GM21786 (cell line): ENCODE results near the gene MEI1.

ENCODE experiments used
- ATAC-seq: cut with Tn5 transposase; IDR thresholded peaks from one replicate; pipeline ENCODE4 v1.9.1; 2021; ENCODE audit not compliant: unreplicated experiment

MEI1 gene

DNA sequence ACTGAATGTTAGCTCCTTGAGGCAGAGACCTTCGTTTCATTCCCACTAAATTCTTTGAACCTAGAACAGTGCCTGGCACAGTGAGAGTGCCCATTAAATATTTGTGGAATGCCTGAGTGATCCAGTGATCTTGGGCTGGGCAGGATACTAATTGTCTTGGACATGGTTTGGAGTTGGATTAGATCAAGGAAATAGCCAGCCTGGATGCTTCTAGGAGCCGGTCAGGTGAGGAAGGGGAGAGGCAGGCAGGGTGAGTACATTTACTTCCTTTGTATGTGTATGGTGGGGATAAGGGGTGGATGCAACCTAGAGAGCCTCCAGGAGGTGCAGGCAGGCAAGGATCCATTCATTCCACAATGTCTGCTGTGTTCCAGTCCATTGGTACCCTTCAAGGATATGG, 137.2 kb downstream of the MEI1 start:
- ATAC-seq = no peak

DNA sequence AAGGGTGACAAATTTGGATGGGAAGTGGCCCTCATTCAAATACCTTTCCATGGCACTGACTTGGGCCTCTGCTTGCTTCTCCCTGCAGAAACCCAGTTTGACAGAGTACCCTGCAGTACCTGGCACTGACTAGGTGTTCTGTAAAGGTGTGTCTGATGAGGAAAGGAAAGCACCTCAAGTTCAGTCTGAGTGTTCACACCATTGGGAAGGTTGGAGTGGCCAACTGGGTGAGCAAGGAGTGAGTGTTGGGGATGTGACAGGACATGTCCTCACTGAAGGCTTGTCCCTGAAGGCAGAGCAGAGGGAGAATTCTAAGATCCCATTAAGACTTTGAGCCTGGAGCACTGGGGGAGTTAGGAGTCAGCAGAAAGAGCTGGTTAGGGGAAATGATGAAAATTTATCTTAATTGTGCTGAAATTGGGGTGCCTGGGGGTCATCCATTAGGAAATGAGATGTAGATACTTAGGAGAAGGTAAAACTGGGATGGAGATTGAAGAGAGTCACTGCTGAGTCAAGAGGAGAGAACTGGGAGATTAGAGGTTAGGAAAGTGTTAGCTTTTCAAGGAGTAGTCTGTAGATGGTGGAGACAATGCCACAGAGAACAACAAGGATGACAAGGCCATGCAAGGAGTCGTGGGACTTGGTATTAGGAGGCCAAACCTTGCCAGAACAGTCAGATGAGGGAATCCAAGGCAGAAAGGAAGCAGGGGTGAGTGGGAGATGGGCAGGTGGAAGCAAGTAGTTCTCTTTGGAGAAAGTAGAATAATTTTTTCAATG, 139.7 kb downstream of the MEI1 start:
- ATAC-seq = no peak

DNA sequence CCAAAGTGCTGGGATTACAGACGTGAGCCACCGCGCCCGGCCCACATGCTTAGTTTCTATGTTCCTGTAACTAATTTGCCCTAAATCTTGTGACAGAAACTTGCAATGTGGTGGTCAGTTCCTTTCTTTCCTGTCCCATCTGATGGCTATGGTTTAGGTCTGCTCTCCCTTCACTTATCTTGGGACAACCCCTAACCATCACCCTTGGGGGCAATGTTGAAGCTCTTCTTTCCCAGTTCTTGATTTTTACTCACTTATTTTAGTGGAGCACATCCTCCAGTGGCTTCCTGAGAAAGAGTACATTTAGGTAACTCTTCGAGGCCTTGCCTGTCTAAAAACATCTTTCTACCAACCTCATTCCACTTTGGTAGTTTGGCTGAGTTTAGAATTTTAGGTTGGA, 140.9 kb downstream of the MEI1 start:
- ATAC-seq = no peak

DNA sequence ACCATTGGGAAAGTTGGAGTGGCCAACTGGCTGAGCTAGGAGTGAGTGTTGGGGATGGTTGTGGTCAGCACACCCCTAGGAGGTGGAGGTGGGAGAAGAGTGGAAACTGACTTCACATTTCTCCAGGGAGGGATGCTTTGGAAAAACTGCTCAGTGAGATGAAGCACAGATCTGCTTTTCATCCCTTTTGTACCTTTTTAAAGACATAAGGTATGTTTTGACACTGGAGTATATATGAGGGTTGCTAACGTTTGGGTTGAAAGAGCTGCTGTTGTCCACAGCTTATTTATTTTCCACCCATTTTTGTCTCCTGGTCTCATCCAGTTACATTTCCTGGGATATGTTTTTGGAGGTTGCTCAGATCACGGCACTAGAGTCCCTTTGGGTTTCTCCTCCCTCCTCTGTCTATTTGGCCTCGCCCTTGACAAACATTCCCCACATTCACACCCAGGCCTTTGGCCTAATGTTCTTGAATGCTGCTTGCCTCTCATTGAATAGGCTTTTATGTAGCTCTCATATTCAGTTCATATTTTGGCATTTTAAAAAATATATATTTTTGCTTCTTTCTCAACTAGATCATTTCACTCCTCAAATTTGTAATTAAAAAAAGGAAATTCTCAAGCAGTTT, 141.9 kb downstream of the MEI1 start:
- no peak for ATAC-seq

DNA sequence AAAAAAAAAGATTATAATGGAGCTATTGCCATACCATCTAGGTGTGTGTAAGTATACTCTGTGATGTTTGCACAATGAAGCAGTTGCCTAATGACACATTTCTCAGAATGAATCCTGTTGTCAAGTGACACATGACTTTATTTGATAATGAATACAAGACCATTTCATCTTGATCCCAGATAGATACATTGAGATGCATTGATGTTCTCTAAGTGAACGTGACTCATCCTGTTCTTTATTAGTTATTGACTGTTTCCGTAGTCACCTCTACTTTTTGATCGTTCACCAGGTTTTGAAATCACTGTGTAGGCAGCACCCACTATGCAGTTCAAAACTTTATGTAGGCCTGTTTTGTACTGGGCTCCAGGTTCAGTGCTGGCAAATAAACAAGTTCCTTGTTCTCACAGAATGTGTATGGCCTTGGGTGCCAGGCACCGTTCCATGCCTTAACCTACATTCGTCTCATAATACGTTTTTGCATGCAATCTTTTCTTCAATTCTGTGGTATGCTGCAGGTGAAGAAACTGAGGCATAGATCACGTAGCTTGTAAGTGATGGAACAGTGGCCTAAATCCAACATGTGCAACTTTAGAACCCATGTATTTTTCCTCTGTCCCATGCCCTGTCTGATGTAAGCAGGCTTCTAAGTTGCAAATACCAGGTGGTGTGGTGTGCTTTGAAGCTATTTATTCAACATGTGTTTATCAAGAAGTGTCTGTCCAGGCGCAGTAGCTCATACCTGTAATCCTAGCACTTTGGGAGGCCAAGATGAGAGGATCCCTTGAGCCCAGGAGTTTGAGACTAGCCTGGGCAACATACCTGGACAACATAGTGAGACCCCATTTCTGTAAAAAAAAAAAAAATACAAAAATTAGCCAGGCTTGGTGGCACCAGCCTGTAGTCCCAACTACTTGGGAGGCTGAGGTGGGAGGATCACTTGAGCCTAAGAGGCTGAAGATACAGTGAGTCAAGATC, 144.0 kb downstream of the MEI1 start:
- ATAC-seq = no peak

DNA sequence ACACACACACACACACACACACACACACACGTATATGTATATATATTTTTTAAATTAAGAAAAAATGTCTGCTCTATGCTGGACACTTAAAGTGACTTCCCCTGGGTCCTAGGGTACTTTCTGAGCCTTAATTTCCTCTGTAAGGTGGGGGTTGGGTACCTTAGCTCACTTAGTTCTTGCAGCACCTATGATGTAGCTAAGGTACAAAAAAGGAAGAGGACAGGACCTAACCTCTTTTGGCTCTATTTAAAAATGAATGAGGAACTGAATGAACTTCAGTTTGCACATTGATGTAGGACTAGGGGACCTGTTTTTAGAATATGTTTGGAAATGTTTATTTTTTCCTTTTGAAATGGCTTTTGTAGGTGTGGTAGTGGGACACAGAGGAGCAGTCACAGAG, 144.7 kb downstream of the MEI1 start:
- ATAC-seq = no peak

DNA sequence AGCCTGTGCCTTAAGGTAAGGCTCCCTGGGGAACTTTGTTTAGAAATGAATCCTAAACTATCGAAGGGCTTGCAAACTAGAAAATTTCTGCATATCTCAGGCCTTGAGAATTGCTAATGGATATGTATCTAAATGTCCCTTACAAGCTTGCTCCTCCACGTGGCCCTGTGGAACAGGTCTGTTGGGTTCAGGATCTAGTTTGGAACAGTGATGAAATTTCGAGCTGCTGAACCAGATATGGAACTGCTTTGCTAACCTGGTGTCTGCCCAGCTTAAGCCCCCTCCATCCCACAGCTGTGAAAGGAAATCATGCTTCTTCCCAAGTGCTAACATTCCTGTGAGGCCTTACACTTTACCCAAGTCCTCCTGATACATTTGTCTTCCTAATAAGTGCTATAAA, 145.2 kb downstream of the MEI1 start:
- no peak for ATAC-seq

DNA sequence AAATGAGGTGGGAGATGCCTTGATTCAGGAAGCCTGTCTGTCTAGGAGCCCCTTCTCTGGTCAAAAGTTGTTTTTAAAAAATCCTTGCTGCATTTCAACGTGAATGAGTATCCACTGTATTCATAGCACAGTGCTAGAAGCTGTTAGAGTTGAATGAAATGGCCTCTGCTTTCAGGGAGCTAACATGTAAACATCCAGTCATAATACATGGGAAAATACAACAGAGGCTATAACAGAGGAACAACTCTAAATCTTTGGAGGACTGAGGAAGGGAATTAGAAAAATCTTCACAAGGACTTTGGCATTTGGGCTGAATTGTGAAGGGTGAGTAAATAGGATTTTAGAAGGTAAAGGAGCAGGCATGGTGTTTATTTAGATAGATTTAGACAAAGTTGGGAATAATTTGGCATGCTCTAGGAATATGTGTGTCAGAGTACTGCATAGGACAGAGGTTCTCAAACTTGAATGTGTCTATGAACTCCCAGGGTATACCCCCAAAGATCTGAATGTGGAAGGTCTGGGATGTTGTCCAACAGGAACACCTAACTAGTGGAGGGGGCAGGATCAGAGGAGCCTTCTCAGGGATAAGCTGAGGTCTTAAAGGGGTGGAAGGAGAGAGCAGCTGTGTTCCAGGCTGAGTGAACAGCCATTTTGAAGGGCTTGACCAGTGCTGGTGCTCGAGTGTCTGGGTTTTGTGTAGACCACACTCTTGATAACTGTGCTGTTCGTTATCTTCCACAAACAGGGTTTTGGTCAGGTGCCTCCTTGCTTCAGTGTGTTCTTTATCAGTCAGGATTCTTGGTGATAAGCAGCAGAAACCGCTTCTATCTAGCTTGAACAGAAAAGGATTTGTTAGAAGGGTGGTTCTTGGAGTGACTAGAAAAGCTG, 146.3 kb downstream of the MEI1 start:
- no peak for ATAC-seq

DNA sequence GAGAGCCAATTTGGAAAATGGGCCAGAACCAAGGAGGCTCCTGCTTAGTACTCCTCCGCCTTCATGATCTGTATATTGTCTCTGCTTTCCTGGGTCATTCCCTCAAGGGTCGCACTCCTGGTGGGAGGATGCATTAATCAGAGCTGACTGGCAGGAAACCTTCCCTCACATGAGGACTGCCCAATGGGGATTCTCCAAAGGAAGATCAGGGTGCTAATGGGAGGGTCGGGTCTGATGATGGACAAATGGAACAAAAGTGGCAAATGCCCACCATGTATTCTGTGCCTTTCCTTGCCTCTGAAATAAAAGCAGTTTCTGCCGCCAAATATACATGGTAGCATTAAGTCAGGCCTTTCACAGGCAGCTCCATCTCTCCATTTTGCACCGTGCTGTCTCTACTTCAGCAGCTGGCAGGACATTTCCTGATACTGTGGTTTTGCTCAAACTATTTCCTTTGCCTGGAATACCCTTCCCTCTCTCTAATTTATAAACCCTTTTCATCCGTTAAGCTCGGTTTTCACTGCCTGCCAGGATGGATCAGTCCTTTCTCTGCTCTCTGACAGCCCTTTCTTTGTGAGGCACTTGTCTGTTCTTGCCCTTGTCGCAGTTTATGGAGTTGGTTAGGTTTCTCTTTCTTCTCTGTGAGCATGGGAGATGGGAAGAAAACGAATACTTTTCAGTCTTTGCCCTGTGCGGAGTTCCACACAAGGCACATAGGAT, 147.1 kb downstream of the MEI1 start:
- no peak for ATAC-seq

DNA sequence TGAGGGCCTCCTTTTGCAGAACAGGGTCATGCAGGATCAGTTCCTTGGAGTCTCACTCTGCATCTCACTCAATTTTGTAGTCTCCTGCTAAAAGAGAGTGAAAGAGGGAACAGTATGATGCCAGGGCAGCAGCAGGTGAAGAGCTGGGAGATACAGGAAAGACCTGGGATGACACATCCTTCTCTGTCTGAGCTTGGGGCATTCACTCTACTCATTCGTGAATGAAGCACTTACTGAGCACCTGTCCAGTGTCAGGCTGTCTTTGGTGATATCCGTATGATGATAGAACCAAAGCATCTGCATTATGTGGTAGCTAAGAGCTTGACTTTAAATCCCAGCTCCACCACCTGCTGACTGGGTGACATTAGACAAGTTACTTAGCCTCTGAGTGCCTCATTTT, 148.0 kb downstream of the MEI1 start:
- no peak for ATAC-seq

DNA sequence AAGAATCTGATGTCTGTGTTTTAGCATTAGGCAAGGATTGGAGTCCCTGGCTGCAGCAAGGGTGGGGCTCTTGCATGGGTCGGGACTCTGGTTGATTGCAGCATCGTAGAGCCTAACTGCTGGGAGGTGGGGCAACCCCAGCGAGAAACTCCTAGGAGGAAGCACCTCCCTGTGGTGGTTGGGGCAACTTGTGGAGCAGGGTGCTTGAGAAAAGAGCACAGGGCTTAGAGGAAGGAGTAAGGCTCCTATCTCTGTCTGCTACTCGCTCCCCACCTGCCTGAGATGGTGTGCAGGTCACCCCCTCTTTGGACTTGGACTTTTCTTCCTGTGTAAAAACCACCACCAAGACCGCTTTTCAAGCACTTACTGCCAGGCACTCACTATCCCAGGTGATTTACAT, 149.2 kb downstream of the MEI1 start:
- no peak for ATAC-seq
